Upper lobe of left lung (tissue), 4 donors: ENCODE measurements around the gene CAB39.

Source experiments
- CTCF ChIP-seq, 6 experiments: fragments of 450-650 bp in 4 of 6; fragments of 200-600 bp in 2 of 6; sonication (generic) in 2 of 6; IDR thresholded peaks; one replicate each; pipeline ENCODE4 v1.5.1; 2016 to 2019; ENCODE audit warnings: antibody characterized with exemption in 6 of 6
- POLR2A ChIP-seq, 4 donors: fragments of 450-650 bp; IDR thresholded peaks; one replicate each; pipeline ENCODE4 v1.5.1; 2016 to 2017; ENCODE audit warnings: antibody characterized with exemption in 4 of 4, mild to moderate bottlenecking in 2 of 4

- no peak for TF ChIP-seq CTCF (IDR thresholded peaks at IDR 0.05)
- no peak for TF ChIP-seq POLR2A (IDR thresholded peaks at IDR 0.05)
Measured at GRCh38 chr2:230868161-230868946, 155.7 kb downstream of the CAB39 start.
